ENCODE data around the gene TFDP1.

TFDP1 gene

DNA sequence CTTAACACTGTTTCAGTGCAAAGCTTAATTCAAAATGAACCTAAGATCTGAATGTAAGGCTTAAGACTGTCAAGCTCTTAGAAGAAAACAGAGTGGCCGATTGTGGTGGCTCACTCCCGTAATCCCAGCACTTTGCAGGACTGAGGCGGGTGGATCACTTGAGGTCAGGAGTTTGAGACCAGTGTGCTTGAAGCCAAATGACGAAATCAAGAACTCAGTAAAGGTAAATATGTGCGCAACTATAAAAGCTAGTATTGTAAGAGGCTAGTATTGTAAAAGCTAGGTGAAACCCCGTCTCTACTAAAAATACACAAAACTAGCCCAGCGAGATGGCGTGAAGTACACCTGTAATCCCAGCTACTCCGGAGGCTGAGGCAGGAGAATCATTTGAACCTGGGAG, 60.8 kb downstream of the TFDP1 start:
- TF ChIP-seq MYC (IDR thresholded peaks at IDR 0.05; ENCODE audit: low read depth, low read length): no peak
- TF ChIP-seq, protein P1, sequence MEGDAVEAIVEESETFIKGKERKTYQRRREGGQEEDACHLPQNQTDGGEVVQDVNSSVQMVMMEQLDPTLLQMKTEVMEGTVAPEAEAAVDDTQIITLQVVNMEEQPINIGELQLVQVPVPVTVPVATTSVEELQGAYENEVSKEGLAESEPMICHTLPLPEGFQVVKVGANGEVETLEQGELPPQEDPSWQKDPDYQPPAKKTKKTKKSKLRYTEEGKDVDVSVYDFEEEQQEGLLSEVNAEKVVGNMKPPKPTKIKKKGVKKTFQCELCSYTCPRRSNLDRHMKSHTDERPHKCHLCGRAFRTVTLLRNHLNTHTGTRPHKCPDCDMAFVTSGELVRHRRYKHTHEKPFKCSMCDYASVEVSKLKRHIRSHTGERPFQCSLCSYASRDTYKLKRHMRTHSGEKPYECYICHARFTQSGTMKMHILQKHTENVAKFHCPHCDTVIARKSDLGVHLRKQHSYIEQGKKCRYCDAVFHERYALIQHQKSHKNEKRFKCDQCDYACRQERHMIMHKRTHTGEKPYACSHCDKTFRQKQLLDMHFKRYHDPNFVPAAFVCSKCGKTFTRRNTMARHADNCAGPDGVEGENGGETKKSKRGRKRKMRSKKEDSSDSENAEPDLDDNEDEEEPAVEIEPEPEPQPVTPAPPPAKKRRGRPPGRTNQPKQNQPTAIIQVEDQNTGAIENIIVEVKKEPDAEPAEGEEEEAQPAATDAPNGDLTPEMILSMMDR (IDR thresholded peaks at IDR 0.05; ENCODE audit: low read depth, low read length): no peak
- H3K4me3 ChIP-seq (ENCODE audit: low read depth, low read length): no peak overlapping the region
- DNase-seq (ENCODE audit: low read depth): no peak

GRCh38 chr13:113646376-113646775, 61.8 kb downstream of the TFDP1 start:
- no peak for DNase-seq (ENCODE audit: low read depth)
- no peak overlapping the region for H3K4me3 ChIP-seq (ENCODE audit: low read depth, low read length)
- TF ChIP-seq, protein P1 (IDR thresholded peaks at IDR 0.05; ENCODE audit: low read depth, low read length): no peak
- no peak for TF ChIP-seq POLR2A (IDR thresholded peaks at IDR 0.05; ENCODE audit: extremely low read depth, insufficient read length)
- TF ChIP-seq MAX (IDR thresholded peaks at IDR 0.05; ENCODE audit: low read depth, low read length): no peak
- no peak for TF ChIP-seq MYC (IDR thresholded peaks at IDR 0.05; ENCODE audit: low read depth, low read length)

- H3K4me3 ChIP-seq (ENCODE audit: low read depth, low read length): no peak overlapping the region
- no peak for DNase-seq (ENCODE audit: low read depth)
- TF ChIP-seq, protein P1 (IDR thresholded peaks at IDR 0.05; ENCODE audit: low read depth, low read length): no peak
- TF ChIP-seq MAX (IDR thresholded peaks at IDR 0.05; ENCODE audit: low read depth, low read length): no peak
- TF ChIP-seq MYC (IDR thresholded peaks at IDR 0.05; ENCODE audit: low read depth, low read length): no peak
- TF ChIP-seq POLR2A (IDR thresholded peaks at IDR 0.05; ENCODE audit: extremely low read depth, insufficient read length): no peak
Observed at GRCh38 chr13:113646921-113647340, 62.4 kb downstream of the TFDP1 start.

DNA sequence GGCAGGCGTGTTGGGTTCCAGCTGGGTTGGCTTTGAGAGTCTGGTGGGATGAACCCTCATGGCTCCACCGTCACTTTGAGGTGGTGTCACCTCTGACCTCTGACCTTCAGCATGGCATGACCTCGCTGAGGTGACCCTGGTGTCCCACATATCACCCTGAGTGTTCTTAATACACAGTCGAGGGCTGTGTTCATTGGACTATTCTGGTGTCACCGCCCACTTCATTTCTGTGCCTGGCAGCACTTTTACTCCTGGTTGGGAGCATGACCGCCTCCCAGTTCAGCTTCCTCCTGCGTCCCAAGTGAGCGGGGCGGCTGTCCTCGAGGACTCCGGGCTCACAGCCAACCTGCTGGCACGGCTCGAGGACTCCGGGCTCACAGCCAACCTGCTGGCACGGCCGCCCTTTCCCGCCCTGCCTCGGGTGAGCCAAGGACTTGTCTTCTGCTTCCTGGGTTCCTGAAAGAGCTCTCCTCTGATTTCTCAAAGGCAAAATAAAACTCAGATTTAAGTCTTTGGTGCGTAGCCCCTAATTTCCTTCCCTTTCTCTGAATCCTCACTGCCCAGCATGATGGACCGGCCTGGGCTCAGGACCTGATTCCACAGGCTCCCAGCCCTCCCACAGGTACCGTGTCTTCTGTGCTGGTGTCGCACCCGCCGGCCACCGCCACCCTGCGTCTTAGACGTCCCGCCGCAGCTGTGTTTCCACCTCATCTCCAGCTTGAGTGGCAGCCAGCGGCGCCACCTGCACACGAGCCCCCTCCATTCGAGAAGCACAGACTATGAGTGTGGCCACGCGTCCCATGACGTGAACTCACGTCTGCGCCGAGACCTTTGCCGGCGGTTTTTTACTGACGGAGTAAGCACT, 63.0 kb downstream of the TFDP1 start:
- H3K4me3 ChIP-seq (ENCODE audit: low read depth, low read length): no peak overlapping the region
- DNase-seq (ENCODE audit: low read depth): no peak
- TF ChIP-seq MYC (IDR thresholded peaks at IDR 0.05; ENCODE audit: low read depth, low read length) (no peak), MAX (IDR thresholded peaks at IDR 0.05; ENCODE audit: low read depth, low read length) (no peak), POLR2A (IDR thresholded peaks at IDR 0.05; ENCODE audit: extremely low read depth, insufficient read length) (no peak)
- TF ChIP-seq, protein P1 (IDR thresholded peaks at IDR 0.05; ENCODE audit: low read depth, low read length): no peak

DNA sequence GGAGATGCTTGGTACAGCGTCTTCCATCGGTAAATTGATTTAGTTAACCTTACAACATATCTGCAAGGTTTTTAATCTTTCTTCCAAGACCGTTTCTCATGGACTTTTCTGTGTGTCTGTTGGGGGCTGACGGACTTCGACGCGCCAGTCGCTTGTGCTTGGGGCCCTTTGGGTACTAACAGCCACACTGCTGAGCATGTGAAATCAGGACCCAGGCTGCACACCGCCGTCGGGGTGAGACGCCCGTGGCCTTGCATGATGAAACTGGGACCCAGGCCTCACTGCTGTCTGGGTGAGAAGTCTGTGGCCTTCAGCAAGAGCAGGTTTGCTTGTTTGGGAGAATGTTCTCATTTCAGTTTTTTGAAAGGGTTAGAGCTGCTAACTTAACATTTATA, 63.7 kb downstream of the TFDP1 start:
- H3K4me3 ChIP-seq (ENCODE audit: low read depth, low read length): no peak overlapping the region
- TF ChIP-seq MYC (IDR thresholded peaks at IDR 0.05; ENCODE audit: low read depth, low read length) (no peak), POLR2A (IDR thresholded peaks at IDR 0.05; ENCODE audit: extremely low read depth, insufficient read length) (no peak), MAX (IDR thresholded peaks at IDR 0.05; ENCODE audit: low read depth, low read length) (no peak)
- TF ChIP-seq, protein P1 (IDR thresholded peaks at IDR 0.05; ENCODE audit: low read depth, low read length): no peak
- no peak for DNase-seq (ENCODE audit: low read depth)

Measured in NB4 (cell line).